Activated naive CD4-positive, alpha-beta T cell treated with anti-CD3 and anti-CD28 coated beads for 36 hours (primary cell): ENCODE data around the gene SAYSD1. TPM values are rescaled to one million over a fixed set of nuclear protein-coding genes. Genes with fewer than 3 reads are reported as not detected.
"Not testable (repeated sequence)": the region's sequence is repeated elsewhere in the genome, so short reads cannot be mapped to it uniquely, and the experiment has no call there.

Experiments
- CTCF ChIA-PET: fragments of 350-600 bp; sonication (Branson Sonifier 250); formaldehyde crosslinking; loops from one replicate; lab custom pipeline; 2021; ENCODE audit warnings: antibody characterized with exemption; lab: Charles Lee
- DNase-seq: peaks from one replicate; pipeline ENCODE4 v3.0.0-alpha.2; 2020
- H3K27ac Mint-ChIP-seq: one replicate; pipeline ENCODE4 v1.8.0; 2021; ENCODE audit warnings: mild to moderate bottlenecking, mixed read lengths
- H3K27me3 Mint-ChIP-seq: one replicate; pipeline ENCODE4 v1.8.0; 2021; ENCODE audit warnings: low read depth, mixed read lengths
- H3K36me3 Mint-ChIP-seq: one replicate; pipeline ENCODE4 v1.8.0; 2021; ENCODE audit warnings: low read depth, mixed read lengths
- H3K4me1 Mint-ChIP-seq: one replicate; pipeline ENCODE4 v1.8.0; 2021; ENCODE audit warnings: low read depth, mixed read lengths
- H3K4me3 Mint-ChIP-seq: one replicate; pipeline ENCODE4 v1.8.0; 2021; ENCODE audit warnings: mild to moderate bottlenecking, moderate library complexity, mixed read lengths
- H3K9me3 Mint-ChIP-seq: one replicate; pipeline ENCODE4 v1.8.0; 2021; ENCODE audit warnings: mixed read lengths
- intact Hi-C: fragments of 100-400 bp; cut with micrococcal nuclease; formaldehyde crosslinking; loops from one replicate; pipeline ENCODE4 v1.15.1; 2023
- total RNA-seq, 2 experiments: library from RNA; stranded (reverse); gene quantifications; one replicate each; pipeline ENCODE4 v1.2.3, GENCODE V29; 2021

SAYSD1 gene
- total RNA-seq, 2 experiments from 2014 or later = 13.7 to 13.8 TPM

DNA sequence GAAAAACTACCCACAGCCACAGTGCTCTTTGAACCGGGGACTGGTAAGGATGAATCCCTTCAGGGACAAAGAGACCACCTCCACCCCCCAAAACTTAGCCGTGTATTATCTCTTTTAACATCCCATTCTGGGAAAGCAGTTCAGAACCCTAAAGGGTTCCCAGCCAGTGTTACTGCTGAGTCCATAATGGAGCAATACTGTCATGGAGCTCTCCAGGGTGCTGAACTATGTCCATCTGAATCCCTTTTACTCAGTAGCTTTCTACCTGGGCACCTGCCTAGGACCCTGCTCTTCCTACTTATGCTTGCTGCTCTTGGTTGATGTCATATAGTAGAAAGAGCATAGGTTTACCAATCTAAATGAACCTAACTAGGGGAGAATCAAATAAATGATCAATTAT is 22.3 kb upstream of the SAYSD1 start:
- CTCF ChIA-PET = no interaction called here
- H3K4me3 Mint-ChIP-seq = no peak overlapping the region

DNA sequence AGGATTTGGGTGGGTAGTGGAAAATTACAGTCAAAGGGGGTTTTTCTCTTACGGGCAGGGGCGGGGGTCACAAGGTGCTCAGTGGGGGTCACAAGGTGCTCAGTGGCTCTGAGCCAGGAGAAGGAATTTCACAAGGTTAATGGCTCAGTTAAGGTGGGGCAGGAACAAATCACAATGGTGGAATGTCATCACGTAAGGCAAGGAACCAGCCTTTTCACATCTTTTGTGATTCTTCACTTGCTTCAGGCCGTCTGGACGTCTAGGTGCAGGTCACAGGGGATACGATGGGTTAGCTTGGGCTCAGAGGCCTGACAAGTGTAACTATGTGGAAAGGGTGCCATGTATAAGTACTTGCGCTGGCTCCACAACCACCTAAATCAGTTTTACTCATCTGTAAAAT is 21.2 kb upstream of the SAYSD1 start:
- H3K4me3 Mint-ChIP-seq, intact Hi-C loops, H3K36me3 Mint-ChIP-seq, DNase-seq, H3K9me3 Mint-ChIP-seq, CTCF ChIA-PET, H3K4me1 Mint-ChIP-seq, H3K27ac Mint-ChIP-seq: not testable (repeated sequence)
- H3K27me3 Mint-ChIP-seq = peaks cover 12% of the 10 kb centered on the region

More for the DNA sequence above, 22.3 kb upstream of the SAYSD1 start:
- peaks cover 10% of the 10 kb centered on the region for H3K9me3 Mint-ChIP-seq
- no peaks in the 10 kb centered on the region for H3K4me1 Mint-ChIP-seq
- intact Hi-C loops = no loop called here
- peaks cover 12% of the 10 kb centered on the region for H3K27me3 Mint-ChIP-seq
- DNase-seq = peak; percentile 67
- no peaks in the 10 kb centered on the region for H3K36me3 Mint-ChIP-seq
- H3K27ac Mint-ChIP-seq = no peak overlapping the region

DNA sequence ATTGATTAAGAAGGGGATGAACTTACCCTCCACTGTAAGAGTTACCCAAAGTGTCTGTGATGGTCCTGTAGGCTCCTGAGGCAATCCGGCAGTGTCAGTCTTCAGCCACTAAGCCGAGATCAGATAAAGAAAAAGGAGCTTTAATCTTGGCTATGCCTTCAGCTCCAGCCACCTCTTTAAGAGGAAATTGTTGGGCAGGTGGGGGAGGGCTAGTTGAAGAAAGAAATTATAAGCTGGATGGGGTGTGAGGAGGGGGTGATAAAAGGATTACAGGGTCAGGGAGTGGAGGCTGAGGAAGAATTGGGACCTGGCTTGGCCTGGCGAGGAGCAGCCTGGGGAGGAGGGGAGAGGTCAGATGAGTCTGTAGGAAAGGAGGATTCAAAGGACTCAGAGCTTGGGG is 19.8 kb upstream of the SAYSD1 start:
- H3K27me3 Mint-ChIP-seq, H3K36me3 Mint-ChIP-seq, H3K4me1 Mint-ChIP-seq, intact Hi-C loops, H3K9me3 Mint-ChIP-seq, CTCF ChIA-PET, H3K27ac Mint-ChIP-seq, H3K4me3 Mint-ChIP-seq, DNase-seq: not testable (repeated sequence)

DNA sequence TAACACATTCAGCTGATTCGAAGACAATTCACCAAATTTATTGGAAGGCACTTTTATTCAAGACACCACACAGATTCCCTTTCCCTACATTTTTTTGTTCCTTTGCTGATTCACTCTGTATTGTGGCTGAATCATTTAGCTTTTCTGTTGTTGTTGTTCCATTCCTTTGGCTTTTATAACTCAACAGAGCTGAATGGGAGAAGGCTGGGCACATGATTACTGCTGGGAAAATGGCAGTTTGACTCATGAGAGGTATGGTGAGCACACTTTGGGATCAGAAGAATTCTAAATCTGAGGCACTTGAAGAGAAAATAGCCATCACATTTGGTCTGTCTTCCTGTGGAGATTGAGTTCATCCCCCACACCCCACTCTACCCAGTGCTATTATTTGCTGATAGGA is 15.7 kb upstream of the SAYSD1 start:
- no peaks in the 10 kb centered on the region for H3K9me3 Mint-ChIP-seq
- no peaks in the 10 kb centered on the region for H3K4me1 Mint-ChIP-seq
- H3K27ac Mint-ChIP-seq = no peak overlapping the region
- no peak for DNase-seq
- H3K36me3 Mint-ChIP-seq = no peaks in the 10 kb centered on the region
- peaks cover under 1% of the 10 kb centered on the region for H3K27me3 Mint-ChIP-seq
- intact Hi-C loops = no loop called here
- no peak overlapping the region for H3K4me3 Mint-ChIP-seq
- CTCF ChIA-PET = no interaction called here

GRCh38 chr6:39128832-39129231 is 13.8 kb upstream of the SAYSD1 start:
- Mint-ChIP-seq H3K4me3 (no peak overlapping the region), H3K36me3 (no peaks in the 10 kb centered on the region), H3K4me1 (no peaks in the 10 kb centered on the region), H3K27me3 (peaks cover 2% of the 10 kb centered on the region), H3K9me3 (no peaks in the 10 kb centered on the region), H3K27ac (no peak overlapping the region)
- intact Hi-C loops = no loop called here
- no peak for DNase-seq
- CTCF ChIA-PET = interaction anchor here (1.7 kb wide), 1 partner anchor 38 kb away, joined by 4 read pairs; no protein-coding TSS in a partner anchor

DNA sequence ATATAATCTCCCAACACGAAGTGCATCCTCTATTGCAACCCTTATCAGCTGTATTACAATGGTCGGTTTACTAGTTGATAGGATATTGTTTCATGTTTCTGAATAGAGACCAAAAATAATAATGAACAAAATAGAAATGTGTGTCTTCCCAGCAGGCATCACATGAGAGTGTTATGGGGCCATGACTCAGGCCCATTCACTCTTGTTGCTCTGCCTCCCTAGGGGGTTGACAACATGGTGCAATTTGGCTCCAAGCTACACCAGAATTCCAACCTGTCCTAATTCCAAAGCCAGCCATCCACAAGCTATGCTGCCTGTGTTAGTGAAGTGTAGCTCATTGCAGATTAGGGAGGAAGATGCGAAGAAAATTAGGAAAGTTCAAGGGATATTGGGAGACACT is 13.1 kb upstream of the SAYSD1 start:
- H3K9me3 Mint-ChIP-seq = no peaks in the 10 kb centered on the region
- no peak overlapping the region for H3K27ac Mint-ChIP-seq
- intact Hi-C loops = no loop called here
- no peak overlapping the region for H3K4me3 Mint-ChIP-seq
- no peaks in the 10 kb centered on the region for H3K4me1 Mint-ChIP-seq
- DNase-seq = no peak
- H3K36me3 Mint-ChIP-seq = no peaks in the 10 kb centered on the region
- peaks cover 2% of the 10 kb centered on the region for H3K27me3 Mint-ChIP-seq
- CTCF ChIA-PET = interaction anchor here (1.7 kb wide), 1 partner anchor 39 kb away, joined by 4 read pairs; no protein-coding TSS in a partner anchor

GRCh38 chr6:39124114-39124513 is 9.1 kb upstream of the SAYSD1 start:
- DNase-seq = no peak
- Mint-ChIP-seq H3K4me3 (no peak overlapping the region), H3K9me3 (no peaks in the 10 kb centered on the region), H3K27me3 (peaks cover 2% of the 10 kb centered on the region), H3K36me3 (no peaks in the 10 kb centered on the region), H3K27ac (no peak overlapping the region), H3K4me1 (no peaks in the 10 kb centered on the region)
- intact Hi-C loops = no loop called here
- CTCF ChIA-PET = interaction anchor here (0.8 to 1.6 kb wide), 2 partner anchors 24 to 252 kb away, joined by 3 to 4 read pairs; no protein-coding TSS in a partner anchor

DNA sequence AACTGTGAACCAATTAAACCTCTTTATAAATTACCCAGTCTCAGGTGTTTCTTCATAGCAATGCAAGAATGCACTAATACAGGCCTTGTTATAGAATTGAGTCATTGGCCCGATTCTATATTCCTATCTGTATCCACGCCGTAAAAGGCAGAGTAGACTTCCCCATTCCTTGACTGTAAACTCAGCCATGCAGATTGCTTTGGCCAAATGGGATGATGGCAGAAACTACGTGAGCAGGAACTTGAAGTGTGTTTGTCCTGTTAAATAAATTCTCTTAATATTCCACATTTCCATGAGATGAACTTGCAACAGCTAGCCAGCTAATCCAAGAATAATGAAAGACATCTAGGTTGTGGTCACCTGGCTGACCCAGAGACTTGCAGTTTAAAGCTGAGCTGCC is 3.9 kb upstream of the SAYSD1 start:
- Mint-ChIP-seq H3K4me1 (peaks cover 16% of the 10 kb centered on the region), H3K27ac (no peak overlapping the region), H3K36me3 (no peaks in the 10 kb centered on the region), H3K9me3 (no peaks in the 10 kb centered on the region), H3K4me3 (no peak overlapping the region), H3K27me3 (no peaks in the 10 kb centered on the region)
- CTCF ChIA-PET = interaction anchor here (1.1 kb wide), 1 partner anchor 246 kb away, joined by 3 read pairs; no protein-coding TSS in a partner anchor
- intact Hi-C loops = no loop called here
- no peak for DNase-seq

GRCh38 chr6:39114388-39114703 is 640 bp downstream of the SAYSD1 start:
- Mint-ChIP-seq H3K4me3 (peak overlapping the region; percentile 93), H3K27ac (peak overlapping the region; percentile 95), H3K36me3 (no peaks in the 10 kb centered on the region), H3K4me1 (peaks cover 57% of the 10 kb centered on the region), H3K9me3 (no peaks in the 10 kb centered on the region), H3K27me3 (no peaks in the 10 kb centered on the region)
- no peak for DNase-seq
- intact Hi-C loops = loop anchor here (1.0 to 5.0 kb wide), 4 partner anchors 39 to 1958 kb away; partner anchors contain the start of genes GLO1, NFYA and OARD1
- CTCF ChIA-PET = interaction anchor here (0.6 to 2.7 kb wide), 4 partner anchors 12 to 234 kb away, joined by 3 to 10 read pairs (median 6); partner anchors contain the start of gene GLP1R

DNA sequence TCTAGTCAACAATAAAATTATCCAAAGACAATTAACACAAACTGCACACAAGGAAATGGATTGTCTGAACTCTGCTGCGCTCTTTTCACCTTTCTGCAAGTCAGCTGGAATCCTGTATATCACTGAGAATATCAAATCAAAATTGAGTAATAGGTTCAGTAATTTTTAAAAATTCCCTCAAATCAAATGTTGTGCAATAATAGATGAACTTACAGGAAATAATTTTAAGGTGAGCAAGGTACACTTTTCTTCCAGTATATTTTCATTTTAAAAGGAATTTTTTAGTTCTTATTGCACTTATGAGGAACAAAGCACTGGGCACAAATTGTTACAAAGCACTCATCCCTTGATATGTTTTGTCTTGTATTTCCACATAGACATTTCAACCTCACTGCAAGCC is 1.2 kb downstream of the SAYSD1 start:
- intact Hi-C loops = loop anchor here (1.0 to 5.0 kb wide), 4 partner anchors 40 to 1959 kb away; partner anchors contain the start of genes GLO1, NFYA and OARD1
- H3K27ac Mint-ChIP-seq = peak overlapping the region; percentile 95
- peaks cover 60% of the 10 kb centered on the region for H3K4me1 Mint-ChIP-seq
- H3K4me3 Mint-ChIP-seq = peak overlapping the region; percentile 93
- no peak for DNase-seq
- H3K27me3 Mint-ChIP-seq = no peaks in the 10 kb centered on the region
- H3K36me3 Mint-ChIP-seq = peaks cover 4% of the 10 kb centered on the region
- H3K9me3 Mint-ChIP-seq = no peaks in the 10 kb centered on the region
- CTCF ChIA-PET = interaction anchor here (0.9 to 2.7 kb wide), 2 partner anchors 39 to 66 kb away, joined by 3 to 10 read pairs; partner anchors contain the start of gene GLP1R

DNA sequence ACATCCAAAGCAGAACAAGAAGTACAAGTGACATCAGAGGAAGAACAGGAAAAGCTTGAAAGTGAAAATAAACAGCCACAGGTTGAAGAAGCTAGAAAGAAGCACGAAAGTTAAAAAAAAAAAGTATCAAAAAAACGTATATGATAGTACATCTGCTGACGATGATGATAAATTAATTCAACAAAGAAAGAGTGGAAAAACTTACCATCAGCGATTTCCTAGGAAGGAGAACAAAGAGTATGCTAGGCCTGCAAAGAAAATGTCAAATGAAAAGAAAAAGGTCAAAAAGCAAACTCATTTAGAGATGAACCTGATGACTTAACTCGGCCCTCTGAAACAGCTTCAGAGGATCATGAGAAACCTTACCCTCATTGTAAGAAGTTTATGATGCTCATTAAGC is 3.7 kb downstream of the SAYSD1 start:
- no peaks in the 10 kb centered on the region for H3K27me3 Mint-ChIP-seq
- CTCF ChIA-PET = interaction anchor here (0.6 to 1.8 kb wide), 5 partner anchors 9 to 1381 kb away, joined by 3 to 8 read pairs (median 3); no protein-coding TSS in a partner anchor
- intact Hi-C loops = loop anchor here (1.0 to 5.0 kb wide), 3 partner anchors 11 to 1961 kb away; partner anchors contain the start of genes NFYA and OARD1
- peaks cover 68% of the 10 kb centered on the region for H3K4me1 Mint-ChIP-seq
- H3K27ac Mint-ChIP-seq = peak overlapping the region; percentile 93
- peak overlapping the region; percentile 75 for H3K4me3 Mint-ChIP-seq
- peaks cover 12% of the 10 kb centered on the region for H3K36me3 Mint-ChIP-seq
- H3K9me3 Mint-ChIP-seq = no peaks in the 10 kb centered on the region
- DNase-seq = no peak

GRCh38 chr6:39108041-39108839 is 6.7 kb downstream of the SAYSD1 start:
- no peaks in the 10 kb centered on the region for H3K27me3 Mint-ChIP-seq
- no peaks in the 10 kb centered on the region for H3K9me3 Mint-ChIP-seq
- peaks cover 48% of the 10 kb centered on the region for H3K4me1 Mint-ChIP-seq
- DNase-seq = no peak
- CTCF ChIA-PET = interaction anchor here (1.0 to 1.1 kb wide), 3 partner anchors 44 to 235 kb away, joined by 3 read pairs; no protein-coding TSS in a partner anchor
- H3K4me3 Mint-ChIP-seq = no peak overlapping the region
- H3K36me3 Mint-ChIP-seq = peaks cover 23% of the 10 kb centered on the region
- intact Hi-C loops = no loop called here
- H3K27ac Mint-ChIP-seq = no peak overlapping the region
